ENCODE measurements around the gene LINS1.

DNA sequence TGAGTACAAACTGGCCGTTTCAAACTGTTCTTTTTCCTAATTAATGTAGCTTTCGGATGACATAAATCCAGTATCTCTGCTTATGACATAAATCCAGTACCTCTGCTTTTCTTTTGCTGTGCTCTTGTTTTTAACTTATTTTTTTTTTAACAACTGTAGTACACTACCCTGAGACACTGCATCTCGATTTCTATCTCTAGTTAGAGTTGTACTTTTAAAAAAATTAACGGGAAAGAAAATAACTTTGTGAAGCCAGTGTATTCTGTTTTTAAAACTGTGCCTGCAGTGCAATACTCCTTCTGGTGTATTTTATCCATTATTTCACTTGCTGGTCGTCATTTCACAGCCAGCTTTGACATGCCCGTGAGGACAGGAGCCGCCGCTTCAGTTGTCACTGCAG is 47.0 kb upstream of the LINS1 start:
- TF ChIP-seq, protein P1, sequence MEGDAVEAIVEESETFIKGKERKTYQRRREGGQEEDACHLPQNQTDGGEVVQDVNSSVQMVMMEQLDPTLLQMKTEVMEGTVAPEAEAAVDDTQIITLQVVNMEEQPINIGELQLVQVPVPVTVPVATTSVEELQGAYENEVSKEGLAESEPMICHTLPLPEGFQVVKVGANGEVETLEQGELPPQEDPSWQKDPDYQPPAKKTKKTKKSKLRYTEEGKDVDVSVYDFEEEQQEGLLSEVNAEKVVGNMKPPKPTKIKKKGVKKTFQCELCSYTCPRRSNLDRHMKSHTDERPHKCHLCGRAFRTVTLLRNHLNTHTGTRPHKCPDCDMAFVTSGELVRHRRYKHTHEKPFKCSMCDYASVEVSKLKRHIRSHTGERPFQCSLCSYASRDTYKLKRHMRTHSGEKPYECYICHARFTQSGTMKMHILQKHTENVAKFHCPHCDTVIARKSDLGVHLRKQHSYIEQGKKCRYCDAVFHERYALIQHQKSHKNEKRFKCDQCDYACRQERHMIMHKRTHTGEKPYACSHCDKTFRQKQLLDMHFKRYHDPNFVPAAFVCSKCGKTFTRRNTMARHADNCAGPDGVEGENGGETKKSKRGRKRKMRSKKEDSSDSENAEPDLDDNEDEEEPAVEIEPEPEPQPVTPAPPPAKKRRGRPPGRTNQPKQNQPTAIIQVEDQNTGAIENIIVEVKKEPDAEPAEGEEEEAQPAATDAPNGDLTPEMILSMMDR (IDR thresholded peaks at IDR 0.05) = no peak
- TF ChIP-seq POLR2AphosphoS5 (IDR thresholded peaks at IDR 0.05) = no peak
- TF ChIP-seq POLR2A (IDR thresholded peaks at IDR 0.05) = no peak

Data from sigmoid colon (tissue), 4 donors.